PFSK-1 (cell line): ENCODE measurements around the gene KRT26.

Experiments
- FOXP2 ChIP-seq: optimal IDR thresholded peaks from 2 replicates; pipeline ENCODE3; 2011; ENCODE audit warnings: borderline replicate concordance, control low read depth, inconsistent platforms; ENCODE audit not compliant: insufficient read depth; ENCODE audit errors: extremely low read length, extremely low read depth
- POLR2AphosphoS5 ChIP-seq: IDR thresholded peaks from 2 replicates; pipeline ENCODE4 v1.6.1; 2012; ENCODE audit warnings: low read depth, mild to moderate bottlenecking, control low read depth, low read length, moderate library complexity
- REST ChIP-seq, 2 experiments: IDR thresholded peaks; 2 replicates each; pipeline versions ENCODE4 v1.6.1 to v1.8.0; 2011 to 2012; ENCODE audit warnings: low read depth in 2 of 2, low read length in 2 of 2, control low read depth in 1 of 2, inconsistent platforms in 1 of 2, mild to moderate bottlenecking in 1 of 2, moderate library complexity in 1 of 2; ENCODE audit not compliant: insufficient read depth in 1 of 2
- SIN3A ChIP-seq: IDR thresholded peaks from 2 replicates; pipeline ENCODE4 v1.6.1; 2012; ENCODE audit warnings: mild to moderate bottlenecking, low read length, moderate library complexity, borderline replicate concordance; ENCODE audit not compliant: insufficient read depth
- TAF1 ChIP-seq: IDR thresholded peaks from 2 replicates; pipeline ENCODE4 v1.6.1; 2012; ENCODE audit warnings: low read length, control low read depth, borderline replicate concordance; ENCODE audit not compliant: insufficient read depth

KRT26 gene

GRCh38 chr17:40722241-40722640 lies 49.8 kb downstream of the KRT26 start:
- no peak for TF ChIP-seq SIN3A
- no peak for TF ChIP-seq POLR2AphosphoS5
- TF ChIP-seq REST (IDR thresholded peaks at IDR 0.05; ENCODE audit: insufficient read depth in 1 of 2, low read depth in 2 of 2, low read length in 2 of 2) = no peak
- TF ChIP-seq FOXP2 = no peak
- no peak for TF ChIP-seq TAF1

GRCh38 chr17:40720899-40721298 lies 51.1 kb downstream of the KRT26 start:
- TF ChIP-seq REST (IDR thresholded peaks at IDR 0.05; ENCODE audit: insufficient read depth in 1 of 2, low read depth in 2 of 2, low read length in 2 of 2) = no peak
- TF ChIP-seq POLR2AphosphoS5 = no peak
- no peak for TF ChIP-seq FOXP2
- TF ChIP-seq SIN3A = no peak
- no peak for TF ChIP-seq TAF1

- TF ChIP-seq SIN3A (no peak), POLR2AphosphoS5 (no peak), TAF1 (no peak), FOXP2 (no peak), REST (IDR thresholded peaks at IDR 0.05; ENCODE audit: insufficient read depth in 1 of 2, low read depth in 2 of 2, low read length in 2 of 2) (no peak)
Measured at GRCh38 chr17:40718930-40719329, 53.1 kb downstream of the KRT26 start.

GRCh38 chr17:40717776-40718175 lies 54.2 kb downstream of the KRT26 start:
- no peak for TF ChIP-seq FOXP2
- no peak for TF ChIP-seq TAF1
- no peak for TF ChIP-seq POLR2AphosphoS5
- no peak for TF ChIP-seq REST (IDR thresholded peaks at IDR 0.05; ENCODE audit: insufficient read depth in 1 of 2, low read depth in 2 of 2, low read length in 2 of 2)
- no peak for TF ChIP-seq SIN3A
